Measurements from ENCODE around the gene SARDH.
"Not testable (repeated sequence)": the region's sequence is repeated elsewhere in the genome, so short reads cannot be mapped to it uniquely, and the experiment has no call there.

SARDH gene

GRCh38 chr9:133676450-133676849, 61.7 kb downstream of the SARDH start:
- in situ Hi-C loops (cut with MboI; ENCODE audit: low sequenced_read_pairs): no loop called here

- in situ Hi-C loops (cut with MboI; ENCODE audit: low sequenced_read_pairs): not testable (repeated sequence)
Observed at GRCh38 chr9:133675796-133676195, 62.4 kb downstream of the SARDH start.

GRCh38 chr9:133674091-133674490, 64.1 kb downstream of the SARDH start:
- in situ Hi-C loops (cut with MboI; ENCODE audit: low sequenced_read_pairs): no loop called here

- in situ Hi-C loops (cut with MboI; ENCODE audit: low sequenced_read_pairs): no loop called here
Observed at GRCh38 chr9:133673258-133673655, 64.9 kb downstream of the SARDH start.

- in situ Hi-C loops (cut with MboI; ENCODE audit: low sequenced_read_pairs): no loop called here
Observed at GRCh38 chr9:133672503-133673257, 65.5 kb downstream of the SARDH start.

GRCh38 chr9:133671371-133671770, 66.8 kb downstream of the SARDH start:
- in situ Hi-C loops (cut with MboI; ENCODE audit: low sequenced_read_pairs): no loop called here

- in situ Hi-C loops (cut with MboI; ENCODE audit: low sequenced_read_pairs): no loop called here
Observed at GRCh38 chr9:133670466-133670865, 67.7 kb downstream of the SARDH start.

- in situ Hi-C loops (cut with MboI; ENCODE audit: low sequenced_read_pairs): no loop called here
Observed at GRCh38 chr9:133669182-133669801, 68.9 kb downstream of the SARDH start.

GRCh38 chr9:133667759-133668450, 70.2 kb downstream of the SARDH start:
- in situ Hi-C loops (cut with MboI; ENCODE audit: low sequenced_read_pairs): no loop called here

- in situ Hi-C loops (cut with MboI; ENCODE audit: low sequenced_read_pairs): no loop called here
Observed at GRCh38 chr9:133666845-133667244, 71.3 kb downstream of the SARDH start.

GRCh38 chr9:133666387-133666786, 71.8 kb downstream of the SARDH start:
- in situ Hi-C loops (cut with MboI; ENCODE audit: low sequenced_read_pairs): no loop called here

- in situ Hi-C loops (cut with MboI; ENCODE audit: low sequenced_read_pairs): no loop called here
Observed at GRCh38 chr9:133665535-133665934, 72.6 kb downstream of the SARDH start.

GRCh38 chr9:133665096-133665495, 73.1 kb downstream of the SARDH start:
- in situ Hi-C loops (cut with MboI; ENCODE audit: low sequenced_read_pairs): no loop called here

GRCh38 chr9:133664173-133665050, 73.7 kb downstream of the SARDH start:
- in situ Hi-C loops (cut with MboI; ENCODE audit: low sequenced_read_pairs): no loop called here

GRCh38 chr9:133661846-133662540, 76.2 kb downstream of the SARDH start:
- in situ Hi-C loops (cut with MboI; ENCODE audit: low sequenced_read_pairs): no loop called here

- in situ Hi-C loops (cut with MboI; ENCODE audit: low sequenced_read_pairs): no loop called here
Observed at GRCh38 chr9:133659516-133659915, 78.6 kb downstream of the SARDH start.

GRCh38 chr9:133658442-133659431, 79.4 kb downstream of the SARDH start:
- in situ Hi-C loops (cut with MboI; ENCODE audit: low sequenced_read_pairs): no loop called here

GRCh38 chr9:133657120-133657661, 81.0 kb downstream of the SARDH start:
- in situ Hi-C loops (cut with MboI; ENCODE audit: low sequenced_read_pairs): no loop called here

All from HL-60/S4 treated with retinoic acid at 250 ng/mL for 4 days and 3 days (cell line).